T-helper 1 cell treated with Interleukin-12 subunit alpha and Interleukin-12 subunit beta and Interleukin-4 antibody, amounts not matched to agents 30 μg/mL and 1 μg/mL, for 36 hours (primary cell): ENCODE measurements around the gene TGM2.
A peak's percentile ranks its signal among the peaks of the same experiment; 100 is the strongest.
"Not testable (repeated sequence)": the region's sequence is repeated elsewhere in the genome, so short reads cannot be mapped to it uniquely, and the experiment has no call there.

Experiments
- H3K27ac Mint-ChIP-seq: one replicate; pipeline ENCODE4 v1.8.0; 2021; ENCODE audit warnings: mild to moderate bottlenecking, mixed read lengths
- H3K27me3 Mint-ChIP-seq: one replicate; pipeline ENCODE4 v1.8.0; 2021; ENCODE audit warnings: low read depth, mixed read lengths
- H3K36me3 Mint-ChIP-seq: one replicate; pipeline ENCODE4 v1.8.0; 2021; ENCODE audit warnings: low read depth, mixed read lengths
- H3K4me1 Mint-ChIP-seq: one replicate; pipeline ENCODE4 v1.8.0; 2021; ENCODE audit warnings: low read depth, mixed read lengths
- H3K4me3 Mint-ChIP-seq: one replicate; pipeline ENCODE4 v1.8.0; 2021; ENCODE audit warnings: mild to moderate bottlenecking, moderate library complexity, mixed read lengths
- H3K9me3 Mint-ChIP-seq: one replicate; pipeline ENCODE4 v1.8.0; 2021; ENCODE audit warnings: mixed read lengths

The TGM2 gene

DNA sequence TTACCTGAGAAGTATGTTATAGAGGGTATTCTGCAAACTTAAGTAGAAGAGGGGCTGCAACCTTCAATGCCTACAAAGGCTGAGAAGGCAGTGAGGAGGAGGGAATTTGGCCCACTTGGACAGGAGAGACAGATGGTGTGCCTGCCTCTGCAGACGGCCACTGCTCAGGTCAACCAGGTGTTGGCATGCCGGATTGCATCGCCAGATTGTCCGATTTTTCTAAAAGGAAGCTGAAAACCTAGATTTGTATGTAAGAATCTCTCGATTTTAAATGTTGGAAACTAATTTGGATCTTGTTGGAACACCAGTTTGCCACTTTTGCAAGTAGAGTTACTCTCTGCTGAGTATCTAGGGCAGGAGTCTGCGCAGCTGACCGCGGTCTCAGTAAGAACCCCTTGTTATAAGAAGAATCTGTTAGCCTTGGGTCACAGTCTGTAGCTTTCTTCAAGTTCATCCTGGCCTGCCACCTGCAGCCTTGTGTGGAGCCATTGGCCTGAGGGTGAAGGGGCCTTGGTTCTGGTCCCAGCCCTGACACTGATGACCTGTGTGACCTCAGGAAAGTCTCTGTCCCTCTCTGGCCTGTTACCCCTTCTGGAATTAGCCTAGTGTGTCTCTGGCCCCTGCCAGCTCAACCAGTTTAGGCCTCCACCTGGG lies 54.4 kb downstream of the TGM2 start:
- Mint-ChIP-seq H3K4me1 (peaks cover 9% of the 10 kb centered on the region), H3K27me3 (peaks cover 3% of the 10 kb centered on the region), H3K4me3 (no peak overlapping the region), H3K36me3 (no peaks in the 10 kb centered on the region), H3K27ac (no peak overlapping the region), H3K9me3 (no peaks in the 10 kb centered on the region)

DNA sequence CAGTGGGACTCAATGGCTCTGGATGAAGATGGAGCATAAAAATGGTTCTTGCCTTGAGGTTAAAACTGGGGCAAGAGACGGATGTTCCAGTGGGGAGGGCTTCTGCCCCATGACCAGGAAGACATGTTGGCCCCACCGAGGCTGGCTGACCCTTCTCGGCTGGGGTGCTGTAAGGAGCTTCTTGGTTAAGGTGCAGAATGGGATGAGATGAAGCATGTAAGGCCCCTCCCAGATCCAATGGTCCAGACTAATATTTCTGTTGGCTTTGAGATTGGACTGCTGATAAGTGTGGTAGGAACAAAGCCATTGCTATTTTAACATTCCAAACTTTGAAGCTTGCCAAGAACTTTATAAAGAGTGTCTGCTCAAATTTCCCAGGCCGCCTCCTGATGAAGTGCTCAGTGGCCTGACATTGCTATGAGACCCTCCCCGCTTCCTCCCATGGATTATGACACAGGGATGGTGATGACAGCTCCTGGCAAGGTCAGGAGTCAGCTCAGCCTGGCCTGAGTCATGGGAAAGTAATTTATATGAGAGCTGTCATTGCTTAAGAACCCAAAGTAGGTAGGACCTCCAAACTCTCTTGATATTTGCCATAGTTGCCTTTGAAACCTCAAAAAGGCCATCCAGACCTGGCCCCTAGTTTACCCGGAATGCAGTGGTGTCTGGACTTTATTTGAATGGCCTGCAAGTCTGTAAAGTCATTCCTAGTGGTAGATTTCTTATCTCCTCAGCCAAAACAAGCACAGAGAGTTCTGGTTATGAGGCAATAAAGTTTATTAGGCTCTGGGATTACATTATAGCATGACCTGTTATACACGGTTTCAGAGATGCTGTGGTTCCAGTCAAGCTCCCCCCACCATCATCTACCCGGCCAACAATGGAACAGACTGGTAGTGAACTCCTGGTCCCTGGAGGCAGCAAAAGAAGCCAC lies 55.2 kb downstream of the TGM2 start:
- no peaks in the 10 kb centered on the region for H3K36me3 Mint-ChIP-seq
- H3K4me1 Mint-ChIP-seq = peaks cover 9% of the 10 kb centered on the region
- H3K27me3 Mint-ChIP-seq = no peaks in the 10 kb centered on the region
- no peaks in the 10 kb centered on the region for H3K9me3 Mint-ChIP-seq
- no peak overlapping the region for H3K4me3 Mint-ChIP-seq
- no peak overlapping the region for H3K27ac Mint-ChIP-seq

DNA sequence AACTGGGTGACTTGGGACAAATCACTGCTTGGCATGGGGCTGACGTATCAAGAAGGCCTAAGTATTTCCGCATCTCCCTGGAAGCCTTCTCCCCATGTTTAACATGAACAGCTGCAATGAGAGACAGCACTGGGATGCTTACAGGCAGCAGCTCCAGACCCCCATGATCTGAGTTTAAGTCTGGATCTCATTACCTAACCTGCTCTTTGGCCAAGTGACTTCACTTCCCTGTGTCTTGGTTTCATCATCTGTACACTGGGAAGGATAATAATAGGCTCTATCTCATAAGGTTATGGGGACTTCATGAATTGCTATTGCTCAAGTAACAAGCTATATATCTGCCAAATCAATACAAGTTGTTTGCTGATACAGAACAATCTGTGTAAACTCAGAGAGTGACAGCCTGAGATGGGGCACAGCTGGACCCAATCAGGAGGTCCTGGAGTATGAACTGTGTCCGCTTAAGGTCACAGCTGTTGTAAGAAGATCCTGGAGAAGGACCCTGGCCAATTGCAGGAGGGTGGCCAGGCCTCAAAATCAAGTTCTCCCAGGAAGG lies 56.0 kb downstream of the TGM2 start:
- Mint-ChIP-seq H3K27ac (no peak overlapping the region), H3K4me3 (no peak overlapping the region), H3K4me1 (peaks cover 9% of the 10 kb centered on the region), H3K27me3 (no peaks in the 10 kb centered on the region), H3K36me3 (no peaks in the 10 kb centered on the region), H3K9me3 (no peaks in the 10 kb centered on the region)

DNA sequence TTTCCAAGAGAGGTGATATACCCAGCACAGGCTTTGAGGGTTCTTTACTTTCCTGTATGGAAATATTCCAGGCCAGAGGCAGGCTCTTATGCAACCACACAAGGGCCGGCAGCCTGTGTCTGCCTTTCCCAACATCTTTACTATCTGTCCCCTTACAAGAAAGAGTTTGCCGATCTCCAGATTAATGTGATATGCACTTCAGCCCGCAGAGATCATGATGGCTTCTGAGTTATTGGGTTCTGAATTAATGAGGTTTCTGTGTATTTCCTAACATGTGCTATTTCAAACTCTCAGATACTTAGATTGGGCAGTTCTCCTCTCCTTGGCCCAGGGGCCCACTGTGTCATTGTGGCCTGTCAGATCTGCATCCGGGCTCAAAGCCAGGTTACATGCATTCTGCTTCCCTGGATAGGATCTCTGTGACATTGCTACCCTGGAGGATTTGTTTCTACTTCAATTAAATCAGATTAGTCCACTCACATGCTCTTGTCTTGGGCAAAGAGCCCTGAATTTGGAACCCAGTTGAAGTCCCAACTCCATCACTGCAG lies 56.6 kb downstream of the TGM2 start:
- Mint-ChIP-seq H3K4me1 (peaks cover 4% of the 10 kb centered on the region), H3K27me3 (no peaks in the 10 kb centered on the region), H3K9me3 (no peaks in the 10 kb centered on the region), H3K27ac (no peak overlapping the region), H3K4me3 (no peak overlapping the region), H3K36me3 (no peaks in the 10 kb centered on the region)

DNA sequence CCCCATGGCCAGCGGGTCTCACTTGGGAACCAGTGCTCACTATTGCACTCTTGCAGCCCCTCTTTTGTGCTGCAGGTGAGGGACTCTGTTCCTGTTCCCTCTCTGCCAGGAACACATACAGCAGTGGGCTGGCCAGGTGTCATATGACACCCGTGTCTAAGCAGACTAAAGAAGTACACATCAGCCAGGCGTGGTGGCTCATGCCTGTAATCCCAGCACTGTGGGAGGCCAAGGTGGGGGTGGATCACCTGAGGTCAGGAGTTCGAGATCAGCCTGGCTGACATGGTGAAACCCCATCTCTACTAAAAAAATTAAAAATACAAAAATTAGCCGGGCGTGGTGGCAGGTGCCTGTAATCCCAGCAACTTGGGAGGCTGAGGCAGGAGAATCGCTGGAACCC lies 57.2 kb downstream of the TGM2 start:
- not testable (repeated sequence) for H3K9me3 Mint-ChIP-seq, H3K4me3 Mint-ChIP-seq, H3K36me3 Mint-ChIP-seq, H3K27ac Mint-ChIP-seq, H3K27me3 Mint-ChIP-seq, H3K4me1 Mint-ChIP-seq

GRCh38 chr20:38107386-38107785 lies 57.7 kb downstream of the TGM2 start:
- not testable (repeated sequence) for H3K36me3 Mint-ChIP-seq, H3K27me3 Mint-ChIP-seq, H3K27ac Mint-ChIP-seq, H3K9me3 Mint-ChIP-seq, H3K4me1 Mint-ChIP-seq, H3K4me3 Mint-ChIP-seq

DNA sequence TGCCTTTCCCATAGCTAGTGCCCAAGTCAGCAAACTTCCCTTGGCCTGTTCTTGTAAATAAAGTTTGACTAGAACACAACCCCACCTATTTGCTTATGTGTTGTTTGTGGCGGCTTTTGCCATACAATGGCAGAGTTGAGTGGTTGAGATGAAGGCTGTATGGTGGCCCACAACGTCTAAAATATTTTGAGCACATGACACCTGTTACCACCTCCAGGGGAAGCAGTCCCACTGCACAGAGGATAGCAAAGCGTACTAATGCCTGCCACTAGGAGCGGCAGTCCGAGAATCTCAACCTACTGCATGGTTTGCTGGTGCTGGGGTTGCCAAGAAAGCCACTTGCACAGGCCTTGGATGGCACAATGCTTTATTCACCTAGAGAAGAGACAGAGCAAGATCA lies 58.6 kb downstream of the TGM2 start:
- H3K27ac Mint-ChIP-seq = no peak overlapping the region
- H3K27me3 Mint-ChIP-seq = no peaks in the 10 kb centered on the region
- no peaks in the 10 kb centered on the region for H3K36me3 Mint-ChIP-seq
- H3K4me3 Mint-ChIP-seq = no peak overlapping the region
- no peaks in the 10 kb centered on the region for H3K4me1 Mint-ChIP-seq
- no peaks in the 10 kb centered on the region for H3K9me3 Mint-ChIP-seq

- Mint-ChIP-seq H3K4me1 (no peaks in the 10 kb centered on the region), H3K9me3 (peaks cover 6% of the 10 kb centered on the region), H3K36me3 (no peaks in the 10 kb centered on the region), H3K27ac (no peak overlapping the region), H3K27me3 (peaks cover 18% of the 10 kb centered on the region), H3K4me3 (no peak overlapping the region)
These were observed 60.8 kb downstream of the TGM2 start for GRCh38 chr20:38104285-38104684.

DNA sequence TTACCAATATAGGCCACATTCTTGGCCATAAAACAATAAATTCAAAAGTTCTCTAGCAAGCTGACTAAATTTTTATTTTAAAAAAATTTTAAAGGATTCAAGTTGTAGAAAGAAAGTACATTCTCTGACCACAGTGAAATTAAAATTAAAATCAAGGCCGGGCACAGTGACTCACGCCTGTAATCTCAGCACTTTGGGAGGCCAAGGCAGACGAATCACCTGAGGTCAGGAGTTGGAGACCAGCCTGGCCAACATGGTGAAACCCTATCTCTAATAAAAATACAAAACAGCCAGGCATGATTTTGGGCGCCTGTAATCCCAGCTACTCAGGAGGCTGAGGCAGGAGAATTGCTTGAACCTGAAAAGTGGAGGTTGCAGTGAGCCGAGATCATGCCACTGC lies 62.9 kb downstream of the TGM2 start:
- H3K27me3 Mint-ChIP-seq = peaks cover 18% of the 10 kb centered on the region
- not testable (repeated sequence) for H3K4me1 Mint-ChIP-seq, H3K9me3 Mint-ChIP-seq, H3K4me3 Mint-ChIP-seq, H3K36me3 Mint-ChIP-seq, H3K27ac Mint-ChIP-seq

- Mint-ChIP-seq H3K36me3 (peaks cover 5% of the 10 kb centered on the region), H3K9me3 (peaks cover 6% of the 10 kb centered on the region), H3K4me1 (peaks cover 13% of the 10 kb centered on the region), H3K4me3 (no peak overlapping the region), H3K27me3 (peaks cover 18% of the 10 kb centered on the region), H3K27ac (no peak overlapping the region)
These were observed 66.1 kb downstream of the TGM2 start for GRCh38 chr20:38098952-38099351.

DNA sequence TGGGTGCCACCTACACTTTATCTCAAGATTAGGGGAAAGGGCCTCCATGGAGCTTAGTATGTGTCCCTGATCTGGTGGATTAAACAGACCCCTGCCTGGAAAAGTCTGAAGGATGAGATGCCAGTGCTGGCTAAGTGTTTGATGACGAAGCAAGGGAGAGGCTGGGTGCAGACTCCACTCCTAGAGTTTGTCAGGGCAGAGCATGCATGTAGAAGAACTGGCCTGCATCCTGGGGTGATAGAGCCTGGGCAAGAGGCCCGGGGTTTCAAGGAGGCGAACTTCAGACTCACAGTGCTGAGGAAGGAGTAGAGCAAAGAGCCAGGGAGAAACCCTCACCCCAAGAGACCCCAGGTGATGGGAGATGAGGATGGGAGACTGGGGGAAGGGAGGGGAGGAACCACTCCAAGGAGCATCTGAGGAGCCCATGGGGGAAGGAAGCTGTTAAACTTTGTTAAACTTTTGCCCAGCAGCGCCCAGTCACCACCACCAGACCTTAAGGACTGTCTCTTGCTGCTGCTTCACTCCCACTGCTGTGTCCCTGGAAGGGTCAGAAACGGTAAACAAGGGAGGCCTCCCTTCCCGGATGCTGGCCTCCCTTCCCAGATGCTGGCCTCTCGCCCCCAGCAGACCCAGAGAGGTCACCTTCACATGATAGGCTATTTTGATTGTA lies 69.9 kb downstream of the TGM2 start:
- Mint-ChIP-seq H3K27me3 (peaks cover 8% of the 10 kb centered on the region), H3K27ac (peak overlapping the region; percentile 76), H3K9me3 (no peaks in the 10 kb centered on the region), H3K4me3 (no peak overlapping the region), H3K4me1 (peaks cover 33% of the 10 kb centered on the region), H3K36me3 (peaks cover 14% of the 10 kb centered on the region)

DNA sequence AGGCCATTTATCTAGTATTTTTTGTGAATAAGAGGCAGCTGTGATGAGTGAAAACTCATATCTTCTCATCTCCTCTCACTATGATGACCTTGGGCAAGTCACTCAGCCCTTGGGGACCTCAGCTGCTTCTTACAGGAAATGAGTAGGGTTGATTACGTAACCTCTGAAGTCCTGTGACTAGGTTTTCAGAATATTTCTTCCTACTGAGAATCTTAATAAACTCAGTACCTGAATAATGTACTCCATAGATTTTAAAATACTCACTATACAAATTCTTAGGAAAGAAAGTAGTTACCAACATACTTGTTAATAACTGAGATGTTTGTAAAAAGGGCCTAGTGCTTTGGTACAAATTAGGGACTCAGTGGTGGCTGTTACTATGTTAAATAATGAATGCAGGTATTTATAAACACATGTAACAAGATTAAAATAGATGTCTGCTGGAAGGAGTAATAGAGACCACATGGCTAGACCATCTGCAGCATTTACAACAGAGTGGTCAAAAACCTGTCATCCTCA lies 70.6 kb downstream of the TGM2 start:
- Mint-ChIP-seq H3K27me3 (peaks cover under 1% of the 10 kb centered on the region), H3K9me3 (no peaks in the 10 kb centered on the region), H3K4me3 (no peak overlapping the region), H3K36me3 (peaks cover 18% of the 10 kb centered on the region), H3K4me1 (peaks cover 33% of the 10 kb centered on the region), H3K27ac (peak overlapping the region; percentile 76)

- Mint-ChIP-seq H3K27me3 (no peaks in the 10 kb centered on the region), H3K36me3 (peaks cover 19% of the 10 kb centered on the region), H3K27ac (peak overlapping the region; percentile 76), H3K4me1 (peaks cover 33% of the 10 kb centered on the region), H3K4me3 (no peak overlapping the region), H3K9me3 (no peaks in the 10 kb centered on the region)
These were observed 71.4 kb downstream of the TGM2 start for GRCh38 chr20:38093641-38094077.

GRCh38 chr20:38092915-38093314 lies 72.2 kb downstream of the TGM2 start:
- H3K27ac Mint-ChIP-seq = peak overlapping the region; percentile 76
- H3K4me1 Mint-ChIP-seq = peaks cover 33% of the 10 kb centered on the region
- no peaks in the 10 kb centered on the region for H3K27me3 Mint-ChIP-seq
- H3K36me3 Mint-ChIP-seq = peaks cover 24% of the 10 kb centered on the region
- no peaks in the 10 kb centered on the region for H3K9me3 Mint-ChIP-seq
- H3K4me3 Mint-ChIP-seq = no peak overlapping the region
